ENCODE data around the gene FOXJ3. TPM values are rescaled to one million over a fixed set of nuclear protein-coding genes. Genes with fewer than 3 reads are reported as not detected.

The FOXJ3 gene
- total RNA-seq = 10 to 100 TPM; 50.2 to 63.1 (median 56.6) TPM

DNA sequence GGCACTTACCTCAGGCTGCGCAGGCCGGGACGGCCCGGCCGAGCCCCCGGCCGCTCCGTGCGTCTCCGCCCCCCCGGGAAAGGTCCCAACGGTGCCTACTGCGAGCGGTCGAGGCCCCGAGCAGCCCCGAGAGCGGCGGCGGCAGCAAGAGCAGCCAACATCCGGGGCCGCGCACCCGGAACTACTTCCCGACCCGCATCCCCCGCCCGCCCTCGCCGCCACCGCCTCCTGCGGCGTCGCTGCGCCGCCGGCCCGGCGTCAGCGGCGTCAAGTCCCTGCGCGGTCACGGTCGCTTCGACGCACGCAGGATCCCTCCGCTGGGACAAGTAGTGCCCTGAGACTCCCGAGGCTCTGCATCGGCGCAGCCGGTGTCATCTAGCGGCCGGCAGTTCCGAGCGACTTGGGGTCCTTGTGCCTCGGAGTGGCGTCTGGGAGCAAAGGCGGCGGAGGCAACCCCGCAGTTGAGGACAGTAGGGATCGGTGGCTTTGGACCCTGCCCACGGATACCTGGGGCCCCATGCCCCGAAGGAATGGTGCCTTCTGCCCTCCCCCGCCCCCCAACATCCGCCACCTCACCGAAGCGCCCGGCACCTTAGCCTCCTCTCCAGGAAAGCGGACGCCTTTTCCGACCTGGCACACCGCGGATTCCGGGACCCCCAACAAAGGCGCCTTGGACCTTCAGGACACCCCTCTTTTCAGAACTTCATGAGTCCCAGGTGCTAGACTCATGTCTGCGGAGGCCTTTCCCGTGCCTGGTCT lies at the start of gene FOXJ3:
FOXJ3 (minus strand) TSS at position 186 of the 759 bp plus-strand sequence. CDS start 24,142 bp downstream, outside the sequence.
- TF ChIP-seq, protein P1, sequence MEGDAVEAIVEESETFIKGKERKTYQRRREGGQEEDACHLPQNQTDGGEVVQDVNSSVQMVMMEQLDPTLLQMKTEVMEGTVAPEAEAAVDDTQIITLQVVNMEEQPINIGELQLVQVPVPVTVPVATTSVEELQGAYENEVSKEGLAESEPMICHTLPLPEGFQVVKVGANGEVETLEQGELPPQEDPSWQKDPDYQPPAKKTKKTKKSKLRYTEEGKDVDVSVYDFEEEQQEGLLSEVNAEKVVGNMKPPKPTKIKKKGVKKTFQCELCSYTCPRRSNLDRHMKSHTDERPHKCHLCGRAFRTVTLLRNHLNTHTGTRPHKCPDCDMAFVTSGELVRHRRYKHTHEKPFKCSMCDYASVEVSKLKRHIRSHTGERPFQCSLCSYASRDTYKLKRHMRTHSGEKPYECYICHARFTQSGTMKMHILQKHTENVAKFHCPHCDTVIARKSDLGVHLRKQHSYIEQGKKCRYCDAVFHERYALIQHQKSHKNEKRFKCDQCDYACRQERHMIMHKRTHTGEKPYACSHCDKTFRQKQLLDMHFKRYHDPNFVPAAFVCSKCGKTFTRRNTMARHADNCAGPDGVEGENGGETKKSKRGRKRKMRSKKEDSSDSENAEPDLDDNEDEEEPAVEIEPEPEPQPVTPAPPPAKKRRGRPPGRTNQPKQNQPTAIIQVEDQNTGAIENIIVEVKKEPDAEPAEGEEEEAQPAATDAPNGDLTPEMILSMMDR (IDR thresholded peaks at IDR 0.05; ENCODE audit: low read depth) = no peak

DNA sequence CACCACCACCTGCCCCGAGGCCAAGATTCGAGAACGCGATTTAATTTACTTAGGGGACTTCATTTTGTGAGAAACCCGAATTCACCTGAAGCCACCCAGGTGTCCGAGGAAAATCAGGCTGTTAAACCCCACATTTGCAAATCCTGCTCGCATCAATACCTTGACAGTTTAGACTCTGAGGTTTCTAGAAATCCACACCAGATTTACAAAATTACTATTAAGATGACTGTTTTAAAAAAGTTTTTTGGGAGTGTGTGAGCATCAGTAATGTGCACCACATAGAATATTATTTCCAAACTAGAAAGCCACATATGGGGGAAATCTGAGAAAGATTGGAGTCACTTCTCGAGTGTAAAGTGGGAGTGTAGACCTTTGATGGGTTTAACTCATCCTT lies 46.2 kb upstream of the FOXJ3 start:
- TF ChIP-seq, protein P1 (IDR thresholded peaks at IDR 0.05; ENCODE audit: low read depth) = no peak

DNA sequence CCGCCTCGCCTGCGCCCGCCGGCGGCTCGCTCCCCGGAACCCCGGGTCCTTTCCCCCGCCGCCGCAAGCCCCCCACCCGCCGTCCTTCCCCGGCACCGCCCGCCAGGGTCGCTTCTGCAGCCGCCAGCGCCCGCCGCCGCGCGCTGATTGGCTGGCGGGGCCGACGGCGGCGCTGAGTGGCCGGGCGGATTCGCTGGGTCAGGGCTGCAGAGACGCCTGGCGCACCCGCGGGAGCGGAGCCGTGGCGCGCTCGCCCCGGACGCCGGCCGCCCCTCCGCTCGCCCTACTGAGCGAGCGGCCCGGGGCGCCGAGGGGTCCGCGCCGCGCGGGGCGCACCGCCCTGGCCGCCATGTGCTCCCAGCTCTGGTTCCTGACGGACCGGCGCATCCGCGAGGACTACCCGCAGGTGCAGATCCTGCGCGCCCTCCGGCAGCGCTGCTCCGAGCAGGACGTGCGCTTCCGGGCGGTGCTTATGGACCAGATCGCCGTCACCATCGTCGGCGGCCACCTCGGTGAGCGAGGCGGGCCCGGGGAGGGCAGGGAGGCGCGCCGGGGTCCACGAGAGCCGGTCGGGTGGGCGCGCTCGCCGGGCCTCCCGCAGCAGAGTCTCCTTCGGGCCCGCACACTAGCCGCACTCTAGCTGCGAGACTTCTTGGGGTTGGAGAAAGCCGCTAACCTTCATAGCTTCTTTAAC lies 45.7 kb upstream of the FOXJ3 start, which contains the start of gene RIMKLA:
RIMKLA (plus strand) TSS at position 207 of the 694 bp plus-strand sequence; CDS start at position 350, 143 bp downstream.
- TF ChIP-seq, protein P1 (IDR thresholded peaks at IDR 0.05; ENCODE audit: low read depth) = no peak

DNA sequence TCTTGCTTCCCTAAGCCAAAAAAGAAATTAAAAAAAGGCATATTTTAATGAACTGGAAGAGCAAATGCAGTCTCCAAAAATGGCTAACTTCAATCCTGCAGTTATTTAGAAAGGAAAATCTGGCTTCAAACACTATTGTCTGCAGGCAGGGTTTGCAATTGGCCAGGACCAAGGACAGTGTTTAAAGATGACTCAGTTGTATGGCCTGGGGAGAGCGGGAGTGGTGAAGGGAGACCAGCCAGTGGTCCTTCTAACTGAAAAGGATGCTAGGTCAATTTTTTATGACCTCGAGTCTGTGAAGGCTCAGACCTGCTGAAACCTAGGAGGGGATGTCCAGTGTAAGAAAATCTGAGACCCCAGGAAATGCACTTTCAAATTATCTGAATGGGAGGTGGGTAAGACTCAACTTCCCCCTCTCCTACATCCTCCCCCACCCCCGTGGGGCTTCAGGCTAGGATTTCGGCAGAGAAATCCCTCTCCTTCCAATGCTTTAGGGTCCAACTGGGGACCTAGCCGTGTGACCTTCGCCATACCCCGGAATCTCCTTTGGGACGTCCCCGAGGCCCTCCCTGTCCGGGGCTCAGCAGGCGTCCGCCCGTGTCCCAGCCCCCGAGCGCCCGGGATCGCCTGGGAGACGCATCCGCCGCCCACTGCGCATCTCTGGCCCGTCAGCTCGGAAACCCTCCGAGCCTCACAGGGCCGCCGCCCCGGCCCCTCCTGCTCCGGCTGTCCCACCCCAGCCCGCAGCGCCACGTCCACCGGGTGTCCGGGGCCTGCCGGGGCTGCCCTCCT lies 45.0 kb upstream of the FOXJ3 start:
- TF ChIP-seq, protein P1 (IDR thresholded peaks at IDR 0.05; ENCODE audit: low read depth) = no peak

DNA sequence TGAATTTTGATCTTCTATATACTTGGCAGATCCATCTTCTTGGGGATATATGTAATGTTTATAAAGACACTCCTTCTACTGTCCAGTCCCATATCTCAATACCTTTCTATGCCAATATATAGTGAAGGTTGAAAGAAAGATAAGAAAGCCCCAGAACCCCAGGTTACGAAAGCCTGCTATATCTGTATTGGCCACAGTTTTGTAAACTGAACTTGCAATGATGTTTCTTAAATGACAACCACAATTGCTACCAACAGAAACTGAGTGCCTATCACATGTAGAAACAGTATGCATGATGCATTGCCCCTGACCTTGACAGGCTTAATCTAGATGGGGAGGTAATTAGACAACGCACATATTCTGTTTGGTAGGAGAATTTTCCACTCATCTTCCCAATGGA lies 37.8 kb upstream of the FOXJ3 start:
- TF ChIP-seq, protein P1 (IDR thresholded peaks at IDR 0.05; ENCODE audit: low read depth) = no peak

DNA sequence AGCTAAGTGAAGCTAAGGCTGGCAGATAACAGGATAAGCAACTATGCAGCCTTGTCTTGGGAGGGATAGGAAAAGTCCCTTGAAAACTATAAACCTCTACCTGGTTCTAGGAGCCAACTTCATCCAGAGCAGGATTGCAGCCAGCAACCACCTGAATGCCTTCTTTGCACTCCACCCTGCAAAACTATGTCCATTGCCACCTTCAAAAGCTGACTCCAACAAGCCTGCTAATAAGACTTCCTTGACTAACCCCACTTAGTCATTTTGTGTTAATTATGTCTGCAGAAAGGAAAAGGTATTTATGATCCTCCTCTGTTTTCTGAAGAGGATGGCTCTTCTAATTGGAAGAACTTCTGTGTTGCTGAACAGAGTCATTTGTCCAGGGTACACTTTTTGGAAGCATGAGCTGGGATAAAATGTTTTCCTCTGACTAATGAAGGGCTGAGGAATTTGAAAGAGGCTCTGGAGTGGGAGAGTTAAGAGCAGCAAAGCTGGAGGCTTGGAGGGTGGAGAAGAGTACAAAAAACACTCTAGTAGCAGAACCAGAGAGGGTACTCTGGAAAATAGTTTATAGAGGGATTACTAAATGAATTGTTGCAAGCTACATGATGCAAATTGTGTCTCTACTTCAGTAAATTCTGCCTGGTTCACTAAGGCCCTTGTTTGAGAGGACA lies 36.0 kb upstream of the FOXJ3 start:
- TF ChIP-seq, protein P1 (IDR thresholded peaks at IDR 0.05; ENCODE audit: low read depth) = no peak
